Ectodermal cell (in vitro differentiated cells): ENCODE data around the gene RAPGEF3.
A peak's percentile ranks its signal among the peaks of the same experiment; 100 is the strongest.

Experiments
- H3K27ac ChIP-seq: 2 replicates; pipeline ENCODE4 v1.7.0; 2013; ENCODE audit warnings: mild to moderate bottlenecking, low read depth, low read length; ENCODE audit not compliant: insufficient read depth, poor library complexity, severe bottlenecking
- H3K27me3 ChIP-seq: 2 replicates; pipeline ENCODE4 v1.7.0; 2013; ENCODE audit warnings: mild to moderate bottlenecking, low read length; ENCODE audit not compliant: insufficient read depth, control insufficient read depth, poor library complexity, severe bottlenecking
- H3K36me3 ChIP-seq: one replicate; pipeline ENCODE4 v1.7.0; 2013; ENCODE audit warnings: low read length; ENCODE audit not compliant: control insufficient read depth, insufficient read depth
- H3K4me1 ChIP-seq: one replicate; pipeline ENCODE4 v1.7.0; 2013; ENCODE audit warnings: low read length; ENCODE audit not compliant: control insufficient read depth, insufficient read depth
- H3K4me3 ChIP-seq: 2 replicates; pipeline ENCODE4 v1.7.0; 2013; ENCODE audit warnings: low read depth, low read length, control low read depth; ENCODE audit not compliant: insufficient read depth
- H3K9me3 ChIP-seq: 2 replicates; pipeline ENCODE4 v1.7.0; 2013; ENCODE audit warnings: mild to moderate bottlenecking, low read length, moderate library complexity; ENCODE audit not compliant: control insufficient read depth
- WGBS, 2 experiments: methylation state at CpG; one replicate each; pipeline ENCODE4 v1.1.7; 2013; ENCODE audit warnings: missing lambda C conversion rate in 2 of 2; 5-methylcytosine and 5-hydroxymethylcytosine counted together

Gene RAPGEF3

GRCh38 chr12:47718531-47718930 lies 40.1 kb downstream of the RAPGEF3 start:
- Histone ChIP-seq H3K4me3 (no peak overlapping the region), H3K27ac (no peak overlapping the region), H3K36me3 (no peaks in the 10 kb centered on the region), H3K27me3 (peaks cover 10% of the 10 kb centered on the region), H3K4me1 (peaks cover 8% of the 10 kb centered on the region), H3K9me3 (no peaks in the 10 kb centered on the region)
- 80 to 87% methylated on average over 1 of the region's 1 CpG for WGBS, 2 experiments

DNA sequence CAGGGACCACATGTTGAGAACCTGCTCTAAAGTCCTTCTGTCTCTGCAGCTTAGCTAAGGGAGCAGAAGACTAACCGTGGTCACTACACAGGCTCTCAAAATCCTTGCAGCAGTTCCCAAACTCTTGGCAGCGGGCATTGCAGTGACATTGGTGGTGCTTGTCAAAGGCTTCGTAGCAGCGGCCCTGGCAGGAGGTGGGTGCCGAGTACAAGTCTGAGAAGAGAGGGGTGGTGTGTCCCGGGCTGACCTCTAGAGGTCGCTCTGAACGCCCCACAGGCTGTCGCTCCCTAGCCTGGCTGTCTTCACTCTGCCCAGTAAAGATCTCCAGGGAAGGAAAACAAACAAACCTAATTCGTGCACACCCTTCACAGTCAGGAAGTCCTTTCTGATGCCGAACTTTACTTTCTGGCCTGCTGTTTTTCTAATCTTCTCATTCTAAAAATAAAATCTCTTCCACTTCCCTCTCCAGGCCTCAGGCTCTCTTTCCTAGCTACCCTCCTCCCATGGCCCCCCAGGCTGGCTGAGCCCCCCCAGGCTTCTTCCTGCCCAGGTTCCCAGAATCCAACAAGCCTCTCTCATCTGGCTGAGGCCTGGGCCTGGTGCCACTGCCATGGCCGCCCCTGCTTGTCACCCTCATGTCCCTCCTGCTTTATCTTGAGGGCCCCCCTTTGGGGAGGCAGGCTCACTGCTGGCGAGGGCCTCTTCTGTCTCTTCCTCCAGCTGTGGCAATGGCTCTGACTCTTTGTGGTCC lies 41.1 kb downstream of the RAPGEF3 start:
- peak overlapping the region; percentile 50 for H3K27ac ChIP-seq

GRCh38 chr12:47717046-47717442 lies 41.6 kb downstream of the RAPGEF3 start:
- peaks cover 8% of the 10 kb centered on the region for H3K4me1 ChIP-seq
- 85 to 89% methylated on average over 6 of the region's 6 CpGs for WGBS, 2 experiments
- H3K27ac ChIP-seq: no peak overlapping the region
- no peak overlapping the region for H3K4me3 ChIP-seq
- H3K36me3 ChIP-seq: no peaks in the 10 kb centered on the region
- no peaks in the 10 kb centered on the region for H3K9me3 ChIP-seq
- H3K27me3 ChIP-seq: peaks cover 10% of the 10 kb centered on the region

More for the DNA sequence above, 41.1 kb downstream of the RAPGEF3 start:
- Histone ChIP-seq H3K9me3 (no peaks in the 10 kb centered on the region), H3K27me3 (peaks cover 10% of the 10 kb centered on the region), H3K4me1 (peaks cover 8% of the 10 kb centered on the region), H3K4me3 (no peak overlapping the region), H3K36me3 (no peaks in the 10 kb centered on the region)
- 15 to 16% methylated on average over 13 of the region's 13 CpGs for WGBS, 2 experiments

- no peak overlapping the region for H3K4me3 ChIP-seq
- H3K9me3 ChIP-seq: no peaks in the 10 kb centered on the region
- H3K4me1 ChIP-seq: peaks cover 8% of the 10 kb centered on the region
- peaks cover 10% of the 10 kb centered on the region for H3K27me3 ChIP-seq
- WGBS, 2 experiments: 90 to 93% methylated on average over 13 of the region's 13 CpGs
- H3K36me3 ChIP-seq: no peaks in the 10 kb centered on the region
- no peak overlapping the region for H3K27ac ChIP-seq
These were observed 42.7 kb downstream of the RAPGEF3 start for GRCh38 chr12:47715877-47716548.

DNA sequence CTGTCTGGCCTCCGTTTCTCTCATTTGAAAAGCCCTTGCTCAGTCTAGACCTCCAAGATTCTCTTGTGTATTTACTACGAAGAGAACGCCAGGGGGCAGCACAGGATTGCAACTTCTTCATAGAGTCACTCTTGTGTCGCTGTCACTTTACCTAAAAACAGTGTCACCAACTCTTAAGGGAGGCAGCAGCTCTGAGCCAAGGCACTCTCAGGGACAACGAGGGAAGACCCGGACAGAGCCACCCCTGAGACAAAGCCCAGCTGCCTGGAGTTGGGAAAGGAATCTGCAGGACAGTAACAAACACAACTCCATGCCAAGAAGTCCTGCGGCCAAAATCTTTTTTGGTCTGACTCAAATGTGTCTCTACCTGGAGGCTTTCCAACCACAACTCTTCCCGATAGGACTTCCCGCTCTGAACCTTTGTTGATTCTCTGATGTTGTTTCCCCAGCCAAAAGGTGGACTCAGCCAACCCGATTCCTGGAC lies 43.2 kb downstream of the RAPGEF3 start:
- Histone ChIP-seq H3K4me1 (peaks cover 8% of the 10 kb centered on the region), H3K4me3 (no peak overlapping the region), H3K9me3 (no peaks in the 10 kb centered on the region), H3K27me3 (peaks cover 10% of the 10 kb centered on the region), H3K36me3 (no peaks in the 10 kb centered on the region), H3K27ac (no peak overlapping the region)
- 37 to 40% methylated on average over 10 of the region's 10 CpGs for WGBS, 2 experiments

GRCh38 chr12:47714826-47715386 lies 43.8 kb downstream of the RAPGEF3 start:
- H3K9me3 ChIP-seq: no peaks in the 10 kb centered on the region
- no peak overlapping the region for H3K4me3 ChIP-seq
- H3K27me3 ChIP-seq: peaks cover 10% of the 10 kb centered on the region
- peaks cover 8% of the 10 kb centered on the region for H3K4me1 ChIP-seq
- H3K27ac ChIP-seq: no peak overlapping the region
- WGBS, 2 experiments: 51 to 53% methylated on average over 5 of the region's 5 CpGs
- H3K36me3 ChIP-seq: no peaks in the 10 kb centered on the region

DNA sequence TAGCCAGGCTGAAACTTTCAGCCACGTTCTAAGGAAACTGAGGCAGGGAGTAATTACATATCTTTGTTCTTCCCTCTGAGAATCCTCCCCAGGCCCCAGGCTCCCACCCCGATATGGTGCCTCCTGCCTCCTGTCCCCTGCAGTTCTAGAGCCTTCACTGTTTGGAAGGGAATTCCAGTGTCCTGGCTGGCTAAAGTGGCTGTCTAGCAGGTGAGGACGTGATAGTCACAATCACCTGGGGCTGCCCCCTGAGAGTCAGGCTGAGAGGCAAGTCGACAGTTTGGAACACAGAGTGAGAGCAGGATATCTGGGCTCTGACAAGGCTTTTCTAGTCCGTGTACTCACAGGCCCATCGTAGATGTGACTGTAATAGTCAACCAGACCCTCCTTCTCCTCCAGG lies 46.5 kb downstream of the RAPGEF3 start:
- no peaks in the 10 kb centered on the region for H3K36me3 ChIP-seq
- 86 to 87% methylated on average over 6 of the region's 6 CpGs for WGBS, 2 experiments
- H3K4me1 ChIP-seq: no peaks in the 10 kb centered on the region
- H3K27me3 ChIP-seq: peaks cover 8% of the 10 kb centered on the region
- H3K9me3 ChIP-seq: no peaks in the 10 kb centered on the region
- H3K27ac ChIP-seq: no peak overlapping the region
- H3K4me3 ChIP-seq: no peak overlapping the region

GRCh38 chr12:47711448-47711847 lies 47.2 kb downstream of the RAPGEF3 start:
- no peaks in the 10 kb centered on the region for H3K36me3 ChIP-seq
- peaks cover under 1% of the 10 kb centered on the region for H3K27me3 ChIP-seq
- H3K9me3 ChIP-seq: no peaks in the 10 kb centered on the region
- no peaks in the 10 kb centered on the region for H3K4me1 ChIP-seq
- H3K27ac ChIP-seq: no peak overlapping the region
- 88 to 89% methylated on average over 5 of the region's 5 CpGs for WGBS, 2 experiments
- H3K4me3 ChIP-seq: no peak overlapping the region

GRCh38 chr12:47710278-47710677 lies 48.4 kb downstream of the RAPGEF3 start:
- H3K27me3 ChIP-seq: no peaks in the 10 kb centered on the region
- H3K4me1 ChIP-seq: no peaks in the 10 kb centered on the region
- H3K36me3 ChIP-seq: no peaks in the 10 kb centered on the region
- no peak overlapping the region for H3K27ac ChIP-seq
- no peak overlapping the region for H3K4me3 ChIP-seq
- H3K9me3 ChIP-seq: no peaks in the 10 kb centered on the region

GRCh38 chr12:47709671-47710070 lies 49.0 kb downstream of the RAPGEF3 start:
- 94 to 97% methylated on average over 2 of the region's 2 CpGs for WGBS, 2 experiments
- Histone ChIP-seq H3K36me3 (no peaks in the 10 kb centered on the region), H3K9me3 (no peaks in the 10 kb centered on the region), H3K4me1 (no peaks in the 10 kb centered on the region), H3K27me3 (no peaks in the 10 kb centered on the region), H3K4me3 (no peak overlapping the region), H3K27ac (no peak overlapping the region)
